ENCODE results near the gene RASGRP2.

RASGRP2 gene

DNA sequence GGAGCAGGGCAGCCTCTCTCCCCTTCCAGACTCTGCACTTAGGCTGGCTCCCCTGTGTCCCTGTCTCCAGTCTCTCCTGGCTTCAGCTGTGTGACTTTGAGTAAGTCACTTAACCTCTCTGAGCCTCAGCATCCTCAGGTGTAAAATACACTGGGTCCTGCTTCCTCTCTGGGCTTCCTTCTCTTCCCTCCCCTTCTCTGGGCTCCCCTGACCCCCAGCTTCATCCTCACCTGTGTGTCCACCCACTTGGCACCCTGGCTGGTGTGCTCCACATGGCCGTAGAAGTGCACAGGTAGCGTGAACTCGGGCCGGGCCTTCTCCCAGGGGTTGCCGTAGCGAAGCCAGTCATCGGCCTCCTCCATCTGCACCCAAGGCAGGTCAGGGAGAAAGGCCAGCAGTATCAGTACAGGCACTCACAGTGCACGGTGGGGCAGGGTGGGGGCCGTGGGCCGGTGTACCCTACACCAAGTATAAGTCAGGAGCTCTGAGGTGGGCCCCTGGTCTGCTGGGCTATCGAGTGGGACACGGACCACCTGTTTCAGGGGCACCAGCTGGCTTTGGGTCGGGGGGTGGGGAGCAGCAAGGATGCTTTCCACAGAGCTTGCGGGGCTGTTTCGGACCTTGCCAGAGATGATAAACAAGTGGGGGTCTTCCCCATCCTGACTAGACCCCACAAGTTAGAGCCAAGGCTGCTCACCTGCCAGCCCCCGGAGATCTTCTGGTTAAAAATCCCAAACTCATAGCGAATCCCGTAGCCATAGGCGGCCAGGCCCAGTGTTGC is 13.8 kb upstream of the RASGRP2 start:
- no peak for DNase-seq (ENCODE audit: low read depth in 3 of 3, low spot score in 1 of 3)

DNA sequence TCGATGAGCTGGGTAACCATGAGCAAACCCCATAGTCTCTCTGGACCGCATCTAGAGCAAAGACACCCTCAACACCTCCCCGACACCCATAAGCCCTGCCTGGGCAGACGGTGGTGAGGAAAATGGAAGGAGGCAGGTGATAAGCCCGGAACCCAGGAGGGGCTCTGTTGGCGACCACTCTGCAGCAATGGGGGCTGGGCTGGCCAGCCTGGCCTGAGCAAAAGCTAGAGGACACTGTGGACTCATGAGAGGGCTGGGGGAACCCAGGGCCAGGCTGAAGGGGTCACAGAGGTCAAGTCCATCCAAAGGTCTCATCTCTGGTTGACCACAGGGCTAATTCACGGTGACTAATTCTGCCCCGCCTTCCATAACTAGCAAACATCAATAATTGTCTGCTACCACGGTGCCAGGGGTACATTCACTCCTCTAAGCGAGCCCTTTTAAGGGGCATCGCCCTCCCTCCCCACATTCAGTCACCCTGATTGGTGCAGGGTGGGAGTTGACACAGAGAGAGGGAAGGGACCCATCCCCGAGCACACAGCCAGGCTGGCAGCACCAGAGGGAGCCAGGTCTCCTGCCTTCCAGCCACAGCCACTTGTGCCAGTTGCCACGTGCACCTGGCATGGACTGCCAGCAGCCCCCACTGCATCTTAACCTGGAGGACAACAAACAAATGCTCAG is 11.9 kb upstream of the RASGRP2 start:
- DNase-seq (ENCODE audit: low read depth in 3 of 3, low spot score in 1 of 3), result no peak

DNA sequence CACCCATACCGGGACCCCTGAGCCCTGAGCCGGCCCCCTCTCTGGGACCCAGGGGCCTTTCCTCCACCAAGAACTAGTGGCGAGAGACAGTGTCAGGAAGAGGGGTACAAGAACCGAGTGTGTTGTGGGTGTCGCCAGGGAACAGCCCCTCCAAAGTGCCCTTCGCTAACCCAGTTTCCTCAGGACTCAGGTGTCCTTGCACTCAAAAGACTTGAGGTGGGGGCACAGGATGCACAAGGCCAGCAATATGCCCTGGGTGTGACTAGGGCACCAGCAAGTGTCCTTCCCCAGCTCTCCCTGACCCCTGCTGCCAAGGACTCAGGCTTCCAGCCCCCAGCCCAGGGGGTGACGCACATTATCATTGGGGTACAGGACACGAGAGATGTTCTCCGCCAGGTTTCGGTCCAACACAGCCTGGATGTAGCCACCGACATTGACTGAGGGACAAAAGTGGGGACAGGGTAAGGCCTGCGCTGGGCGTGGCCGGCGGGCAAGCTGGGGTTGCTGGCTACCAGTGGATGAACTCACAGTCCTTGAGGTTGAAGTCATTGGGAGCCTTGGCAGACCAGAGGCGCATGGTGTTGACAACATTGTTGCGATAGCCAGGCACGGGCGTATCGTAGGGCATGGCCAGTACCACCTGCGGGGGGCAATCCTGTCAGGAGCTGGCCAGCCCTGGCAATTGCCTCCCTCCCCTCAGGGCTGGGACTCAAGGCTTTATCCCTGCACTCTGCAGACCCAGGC is 11.1 kb upstream of the RASGRP2 start:
- no peak for DNase-seq (ENCODE audit: low read depth in 3 of 3, low spot score in 1 of 3)

DNA sequence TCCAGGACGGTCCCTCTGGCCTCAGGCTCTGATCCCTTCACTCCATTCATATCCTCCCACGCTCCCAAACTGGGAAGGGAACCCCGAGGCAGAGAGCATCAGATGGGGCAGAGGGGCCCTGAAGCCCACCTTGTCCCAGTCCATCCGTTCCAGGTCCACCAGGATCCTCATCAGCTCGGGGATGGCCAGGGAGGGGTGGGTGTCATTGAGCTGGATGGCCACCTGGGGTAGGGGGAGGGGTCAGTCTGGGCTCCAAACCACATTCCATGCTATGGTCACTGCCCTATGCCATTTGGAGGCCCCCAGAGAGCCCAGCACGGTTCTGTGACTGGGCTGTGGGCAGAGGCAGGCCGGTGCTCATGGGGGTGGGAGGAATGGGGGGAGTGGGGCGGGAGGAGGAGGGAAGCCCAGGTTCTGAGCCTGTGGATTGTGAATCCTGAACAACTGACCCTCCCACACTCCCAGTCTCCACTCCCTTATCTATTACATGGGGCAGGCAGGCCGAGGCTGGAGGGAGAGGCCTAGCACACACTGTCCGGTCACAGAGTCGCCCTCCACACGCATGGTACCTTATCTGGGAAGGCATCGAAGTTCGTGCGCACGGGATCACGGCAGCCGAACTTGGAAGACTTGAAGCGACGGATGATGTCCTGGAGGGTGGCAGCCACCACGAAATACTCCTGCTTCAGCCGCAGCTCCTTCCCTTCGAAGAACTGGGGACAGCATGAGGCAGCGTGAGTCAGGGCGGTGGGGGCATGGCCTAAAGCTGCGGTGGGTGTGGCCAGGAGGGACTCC is 10.4 kb upstream of the RASGRP2 start:
- no peak for DNase-seq (ENCODE audit: low read depth in 3 of 3, low spot score in 1 of 3)

DNA sequence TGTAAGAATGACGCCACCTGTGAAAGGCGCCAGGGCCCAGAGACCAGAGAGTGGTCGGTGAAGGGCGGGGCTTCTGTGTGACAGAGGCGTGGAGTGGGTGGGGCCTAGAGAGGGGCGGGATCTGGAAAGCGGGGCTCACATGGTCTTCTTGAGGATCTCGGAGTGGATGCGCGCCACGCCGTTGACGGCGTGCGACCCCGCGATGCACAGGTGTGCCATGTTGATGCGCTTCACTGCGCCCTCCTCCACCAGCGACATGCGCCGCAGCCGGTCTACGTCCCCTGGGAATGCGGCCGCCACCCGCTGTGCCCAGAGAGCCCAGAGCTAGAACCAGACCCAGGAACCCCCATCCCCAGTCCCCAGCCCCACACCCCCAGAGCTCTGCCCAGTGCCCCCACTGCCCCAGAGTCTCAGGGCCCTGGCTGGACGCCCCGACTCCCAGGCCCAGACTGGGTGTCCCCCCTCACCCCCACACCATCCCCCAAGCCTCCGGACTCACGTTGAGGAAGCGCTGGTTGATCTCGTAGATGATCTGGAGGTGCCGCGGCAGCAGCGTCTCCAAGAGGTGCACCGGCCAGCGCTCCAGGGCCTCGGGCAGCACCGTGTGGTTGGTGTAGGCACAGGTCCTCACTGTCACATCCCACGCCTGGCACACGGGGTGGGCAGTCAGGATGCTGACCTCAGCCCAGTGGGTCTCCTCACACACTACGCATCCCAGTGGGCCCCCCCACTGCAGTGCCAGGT is 9.6 kb upstream of the RASGRP2 start:
- DNase-seq (ENCODE audit: low read depth in 3 of 3, low spot score in 1 of 3), result no peak

DNA sequence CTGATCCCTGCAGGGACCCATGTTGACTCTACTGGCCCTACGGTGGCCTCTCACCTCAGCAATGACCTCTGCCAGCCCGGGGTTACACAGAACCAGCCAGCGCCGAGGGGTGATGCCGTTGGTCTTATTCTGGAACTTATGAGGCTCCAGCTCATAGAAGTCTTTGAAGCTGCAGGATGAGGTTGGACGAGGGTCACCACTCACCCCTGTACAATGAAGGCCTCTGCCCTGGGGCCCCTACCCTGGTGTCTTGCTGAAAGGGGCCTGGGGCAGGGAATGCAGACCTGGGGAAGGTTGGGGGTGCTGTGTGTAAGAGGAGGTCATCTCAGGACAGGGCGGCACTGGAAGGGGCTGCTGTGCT is 9.1 kb upstream of the RASGRP2 start:
- DNase-seq (ENCODE audit: low read depth in 3 of 3, low spot score in 1 of 3), result no peak

DNA sequence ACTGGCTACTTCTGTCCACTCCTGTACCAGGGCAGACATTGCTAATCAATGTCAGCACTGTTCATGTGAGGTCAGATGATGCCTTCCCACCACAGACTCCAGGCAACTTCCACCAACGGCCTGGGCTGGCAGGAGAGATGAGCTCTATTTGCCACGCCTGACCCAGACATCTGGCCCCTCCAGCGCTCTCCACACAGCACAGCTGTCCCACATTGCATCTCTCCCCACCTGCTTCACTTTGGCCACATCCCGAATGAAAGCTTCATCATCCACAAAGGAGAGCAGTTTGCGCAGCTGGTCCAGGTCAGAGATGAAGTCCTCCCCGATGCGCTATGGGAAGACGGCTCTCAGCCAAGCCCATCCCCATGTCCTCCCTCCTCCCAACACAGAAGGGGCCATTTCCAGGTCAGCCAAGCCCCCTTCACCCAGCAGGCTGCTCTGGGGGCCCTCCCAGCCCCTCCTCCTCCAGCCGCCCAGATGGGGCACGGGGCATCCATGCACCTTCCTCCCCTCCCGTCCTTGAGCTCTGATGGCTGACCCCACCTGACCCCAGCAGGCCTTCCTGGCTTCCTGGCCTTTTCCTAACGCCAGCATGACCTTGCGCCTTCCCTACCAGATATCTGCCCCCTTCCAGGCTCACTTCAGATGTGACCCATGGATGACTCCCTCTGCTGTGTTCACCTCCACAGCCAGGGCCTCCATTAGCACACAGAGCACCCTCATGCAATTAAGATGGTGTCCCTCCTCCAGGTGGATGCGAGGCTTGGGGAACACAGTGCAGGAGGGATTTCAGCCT is 8.4 kb upstream of the RASGRP2 start:
- DNase-seq (ENCODE audit: low read depth in 3 of 3, low spot score in 1 of 3), result no peak

DNA sequence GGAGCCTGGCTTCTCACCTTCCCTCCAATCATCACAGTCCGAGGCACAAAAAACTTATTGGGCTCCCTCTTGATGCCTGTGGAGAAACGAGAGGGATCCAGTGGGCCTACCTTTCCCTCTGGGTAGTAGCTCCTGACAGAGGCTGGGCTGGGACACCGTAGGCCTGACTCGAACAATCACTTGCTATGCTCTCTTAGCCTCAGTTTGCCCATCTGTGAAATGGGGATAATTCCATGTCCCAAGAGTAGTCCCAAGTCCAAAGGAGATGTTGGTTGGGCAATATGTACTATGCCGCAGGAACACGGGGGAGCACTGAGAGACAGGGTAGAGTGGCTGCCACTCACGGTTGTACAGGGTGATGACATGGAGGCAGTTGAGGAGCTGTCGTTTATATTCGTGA is 7.6 kb upstream of the RASGRP2 start:
- DNase-seq (ENCODE audit: low read depth in 3 of 3, low spot score in 1 of 3), result no peak

DNA sequence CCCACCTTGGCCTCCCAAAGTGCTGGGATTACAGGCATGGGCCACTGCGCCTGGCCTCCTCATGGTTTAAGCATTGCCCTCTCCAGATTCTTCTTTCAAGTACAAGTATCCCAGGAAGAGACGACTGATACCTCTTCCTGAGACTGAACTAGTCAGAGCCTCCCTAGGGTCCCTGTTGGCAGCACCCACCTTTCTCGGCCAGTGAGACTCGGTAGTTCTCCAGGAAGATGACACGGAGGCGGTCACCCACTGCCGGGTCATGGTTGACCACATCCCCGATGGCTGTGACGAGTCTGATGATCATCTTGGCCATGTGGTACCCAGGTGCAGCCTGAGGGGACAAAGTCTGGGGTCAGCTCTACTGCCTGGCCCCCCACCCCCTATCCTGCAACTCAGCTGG is 7.2 kb upstream of the RASGRP2 start:
- no peak for DNase-seq (ENCODE audit: low read depth in 3 of 3, low spot score in 1 of 3)

DNA sequence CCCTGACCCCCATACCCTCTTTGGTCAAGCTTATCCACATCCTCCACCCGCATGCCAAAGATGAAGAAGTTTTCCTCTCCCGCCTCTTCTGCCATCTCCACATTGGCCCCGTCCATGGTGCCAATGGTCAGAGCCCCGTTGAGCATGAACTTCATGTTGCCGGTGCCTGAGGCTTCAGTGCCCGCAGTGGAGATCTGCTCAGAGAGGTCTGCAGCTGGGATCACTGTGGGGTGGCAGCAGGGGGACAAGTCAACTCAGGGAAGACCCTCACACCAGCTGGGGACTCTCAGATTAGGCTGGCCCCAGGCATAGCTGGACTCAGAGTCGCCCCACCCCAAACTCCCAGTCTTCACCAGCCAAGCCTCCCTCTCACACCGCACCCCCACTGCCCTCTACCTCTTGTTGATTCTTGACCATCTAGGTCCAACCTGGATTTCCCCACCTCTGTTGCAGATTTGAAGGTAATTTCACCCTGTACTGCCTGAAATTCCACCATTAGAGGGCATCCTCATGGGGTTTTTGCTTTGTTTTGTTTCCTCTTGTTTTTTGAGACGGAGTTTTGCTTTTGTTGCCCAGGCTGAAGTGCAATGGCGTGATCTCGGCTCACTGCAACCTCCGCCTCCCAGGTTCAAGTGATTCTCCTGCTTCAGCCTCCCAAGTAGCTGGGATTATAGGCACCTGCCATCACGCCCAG is 6.6 kb upstream of the RASGRP2 start:
- DNase-seq (ENCODE audit: low read depth in 3 of 3, low spot score in 1 of 3), result no peak

DNA sequence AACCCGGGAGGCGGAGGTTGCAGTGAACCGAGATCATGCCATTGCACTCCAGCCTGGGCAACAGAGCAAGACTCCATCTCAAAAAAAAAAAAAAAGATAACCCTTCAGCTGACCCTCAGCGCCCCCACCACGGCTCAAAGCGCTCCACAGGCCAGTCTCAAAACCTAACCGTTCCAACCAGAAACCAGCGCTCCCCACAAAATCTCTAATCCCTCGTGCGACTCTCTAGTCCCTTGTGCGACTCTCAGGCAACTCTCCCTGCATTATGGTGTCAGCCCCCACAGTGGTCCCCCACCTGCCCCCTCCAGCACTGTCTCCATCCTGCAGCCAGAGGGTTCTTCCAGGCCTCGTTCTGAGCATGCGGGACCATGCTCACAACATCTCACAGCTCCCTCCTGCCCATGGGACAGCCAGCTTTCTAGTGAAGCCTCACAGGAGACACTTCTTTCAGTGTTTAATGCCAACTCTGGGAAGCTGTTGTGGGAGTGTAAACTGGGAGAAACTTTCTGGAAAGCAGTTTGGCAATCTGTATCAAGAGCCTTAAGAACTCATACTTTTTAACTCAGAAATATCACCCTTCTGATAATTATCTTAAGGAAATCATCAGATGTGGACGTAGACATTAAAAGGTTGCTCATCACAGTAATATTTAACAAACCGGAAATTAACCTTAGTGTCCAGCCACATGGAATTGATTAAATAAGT is 4.2 kb upstream of the RASGRP2 start:
- DNase-seq (ENCODE audit: low read depth in 3 of 3, low spot score in 1 of 3), result no peak

DNA sequence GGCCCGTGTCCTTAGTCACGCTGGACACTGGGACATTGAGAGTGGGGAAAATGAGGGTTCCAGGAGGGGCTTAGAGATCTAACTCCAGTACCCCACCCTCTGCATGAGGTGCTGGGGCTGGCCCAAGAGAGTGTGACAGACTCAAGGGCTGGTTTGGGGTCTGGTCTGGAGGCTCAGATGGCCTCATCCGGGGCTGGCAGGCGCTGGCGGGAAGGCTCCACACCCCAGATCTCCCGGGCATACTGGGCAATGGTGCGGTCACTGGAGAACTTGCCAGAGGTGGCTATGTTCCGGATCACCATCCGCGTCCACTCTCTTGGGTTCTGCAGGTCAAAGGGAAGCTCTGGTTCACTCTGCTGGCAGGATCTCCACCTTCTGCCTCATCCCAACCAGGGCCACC is 2.5 kb upstream of the RASGRP2 start:
- DNase-seq (ENCODE audit: low read depth in 3 of 3, low spot score in 1 of 3), result no peak

DNA sequence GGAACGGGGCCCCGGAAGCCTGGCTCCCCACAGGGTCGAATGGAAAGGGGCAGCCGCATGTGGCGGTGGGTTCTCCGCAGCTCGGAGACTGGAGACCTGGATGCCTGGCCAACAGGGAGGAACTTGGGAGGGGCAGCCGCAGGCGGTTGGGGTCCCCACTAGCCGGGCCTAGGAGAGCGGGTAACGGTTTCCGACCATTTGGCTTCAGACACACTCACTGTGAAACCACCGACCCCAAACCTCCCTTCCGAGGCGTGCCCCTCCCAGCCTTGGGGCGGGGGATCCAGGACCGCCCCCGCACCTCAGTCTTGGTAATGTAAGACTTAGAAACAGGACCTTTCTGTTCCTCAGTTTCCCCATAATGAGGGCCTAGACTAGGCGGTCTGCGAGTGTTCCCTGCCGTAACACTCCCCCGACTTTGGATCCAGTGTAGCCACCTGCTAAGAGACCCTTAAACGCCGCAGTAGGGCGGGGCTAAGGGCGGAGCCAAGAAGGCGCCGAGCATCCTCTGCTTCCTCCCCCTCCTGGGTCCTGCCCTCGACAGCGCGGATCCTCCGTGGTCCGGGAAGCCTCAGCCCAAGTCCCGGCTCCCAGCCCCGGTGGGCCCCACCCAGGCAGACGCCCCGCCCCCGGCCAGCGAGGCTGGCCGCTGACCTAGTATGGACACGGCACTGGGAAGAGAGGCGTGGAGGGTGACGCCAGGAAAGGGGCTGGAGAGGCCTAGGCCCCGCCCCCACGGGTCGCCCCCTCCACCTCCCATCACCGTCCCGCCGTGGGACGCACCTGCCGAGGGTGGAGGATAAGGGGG is 1.8 kb upstream of the RASGRP2 start:
- DNase-seq (ENCODE audit: low read depth in 3 of 3, low spot score in 1 of 3), result peak in 2 of 3 donors; percentile 43 to 53

DNA sequence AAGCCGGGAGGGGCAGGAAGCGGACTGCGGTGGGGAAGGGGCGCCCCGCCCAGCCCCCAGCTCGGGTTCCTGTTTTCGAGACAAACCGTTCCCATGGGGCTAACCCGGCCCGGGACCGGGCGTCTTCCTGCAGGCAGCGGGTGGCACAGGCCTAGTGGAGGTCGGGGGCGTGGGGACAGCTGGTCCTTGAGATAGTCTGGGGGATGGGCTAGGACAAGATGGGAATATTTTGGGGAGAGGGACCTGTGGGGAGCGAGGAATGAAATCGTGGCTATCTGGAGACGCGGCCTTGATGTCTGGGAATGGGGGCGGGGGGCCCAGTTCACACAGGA is 1.2 kb upstream of the RASGRP2 start:
- DNase-seq (ENCODE audit: low read depth in 3 of 3, low spot score in 1 of 3), result peak in 2 of 3 donors; percentile 73

DNA sequence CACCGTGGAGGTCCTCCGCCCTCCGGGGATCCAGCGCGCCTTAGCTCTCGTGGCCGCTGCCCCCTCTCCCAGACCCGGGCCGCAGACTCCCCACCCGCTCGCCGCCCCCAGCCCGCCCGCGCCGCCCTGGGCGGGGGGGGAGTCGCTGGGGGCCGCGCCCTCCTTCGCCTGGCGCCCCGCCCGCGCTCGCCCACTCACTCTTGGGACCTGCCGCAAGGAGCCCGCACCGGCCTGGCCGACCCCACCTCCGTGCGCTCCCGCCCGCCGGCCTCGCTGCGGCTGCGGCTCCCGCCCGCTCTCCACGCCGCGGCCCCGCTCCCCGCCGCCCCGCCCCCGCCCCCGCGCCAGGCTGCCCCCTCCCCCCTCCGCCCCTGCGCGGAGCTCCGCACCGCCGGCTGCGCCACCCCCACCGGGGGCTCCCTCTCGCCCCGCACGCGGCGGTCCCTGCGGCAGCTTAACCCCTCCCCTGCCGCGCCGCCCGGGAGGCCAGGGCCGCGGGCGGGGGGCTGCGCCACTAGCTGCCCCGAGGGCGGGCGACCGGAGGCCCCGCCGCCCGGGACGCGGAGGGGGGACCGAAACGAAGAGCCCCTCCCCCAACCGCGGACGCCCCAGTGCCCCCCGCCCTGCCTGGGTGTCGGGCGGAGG is 724 bp upstream of the RASGRP2 start:
- DNase-seq (ENCODE audit: low read depth in 3 of 3, low spot score in 1 of 3), result no peak

DNA sequence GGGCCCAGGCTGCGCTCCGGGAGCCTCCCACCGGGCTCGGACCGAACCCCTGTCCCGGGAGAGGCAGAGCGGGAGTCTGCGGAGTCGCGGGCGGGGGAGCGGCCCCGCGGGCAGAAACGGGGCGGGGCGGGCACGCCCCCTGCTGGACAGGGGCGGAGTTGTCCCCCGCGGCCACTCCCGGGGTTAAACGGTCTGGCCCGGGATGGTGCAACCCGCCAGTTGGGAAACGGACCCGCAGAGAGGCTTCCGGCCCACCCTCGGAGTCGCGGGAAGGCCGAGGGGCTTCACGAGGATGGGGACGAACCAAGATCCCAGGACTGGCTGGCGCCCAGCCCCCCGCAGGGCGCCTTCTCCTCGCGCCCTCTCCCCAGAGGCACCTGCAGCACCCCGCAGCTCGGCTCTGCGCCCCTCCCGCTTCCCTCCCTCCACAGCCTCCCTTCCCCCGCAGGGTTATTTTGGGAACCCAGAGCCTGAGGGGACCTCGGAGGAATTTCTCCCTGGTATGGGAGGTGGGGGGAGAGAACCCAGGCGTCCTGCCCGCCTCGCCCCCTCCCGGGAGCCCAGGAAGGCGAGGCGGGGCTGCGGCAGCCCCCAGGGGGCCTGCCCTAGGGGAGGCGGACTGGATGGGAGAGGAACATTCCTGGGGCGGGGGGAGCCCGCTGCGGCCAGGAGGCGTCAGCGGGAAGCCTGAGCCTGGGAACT is 902 bp downstream of the RASGRP2 start:
- DNase-seq (ENCODE audit: low read depth in 3 of 3, low spot score in 1 of 3), result peak; percentile 34 to 76 (median 60)

Data from stimulated activated CD4-positive, alpha-beta T cell treated with anti-CD3 and anti-CD28 coated beads, TNF-alpha, amount 100 ng/mL, for 1 hour (primary cell).